GM19468 (cell line): Measurements from ENCODE around the gene HLA-DPA1.

Source experiments
- ATAC-seq: cut with Tn5 transposase; IDR thresholded peaks from one replicate; pipeline ENCODE4 v1.9.1; 2021; ENCODE audit warnings: mild to moderate bottlenecking, moderate library complexity, moderate number of reproducible peaks; ENCODE audit not compliant: unreplicated experiment; ENCODE audit errors: extremely low read depth

The HLA-DPA1 gene

DNA sequence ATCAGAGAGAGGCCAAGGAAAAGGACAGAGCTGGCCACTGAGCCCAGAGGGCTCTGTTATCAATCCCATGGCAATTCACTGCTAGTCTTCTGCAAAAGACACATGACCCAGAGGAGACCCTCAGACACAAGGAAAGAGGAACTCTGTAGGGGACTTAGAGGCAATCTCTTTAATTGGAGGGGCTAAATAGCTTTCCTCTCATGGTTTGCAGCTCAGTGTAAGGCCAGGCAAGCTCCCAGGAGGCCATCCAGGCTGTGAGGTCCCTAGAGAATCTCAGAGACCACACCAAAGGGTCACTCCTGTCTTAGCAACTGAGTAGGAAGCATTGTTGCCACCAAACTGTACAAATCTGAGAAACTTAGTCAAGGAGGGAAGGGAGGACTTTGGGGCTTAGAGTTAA is 54.1 kb downstream of the HLA-DPA1 start:
- no peak for ATAC-seq

DNA sequence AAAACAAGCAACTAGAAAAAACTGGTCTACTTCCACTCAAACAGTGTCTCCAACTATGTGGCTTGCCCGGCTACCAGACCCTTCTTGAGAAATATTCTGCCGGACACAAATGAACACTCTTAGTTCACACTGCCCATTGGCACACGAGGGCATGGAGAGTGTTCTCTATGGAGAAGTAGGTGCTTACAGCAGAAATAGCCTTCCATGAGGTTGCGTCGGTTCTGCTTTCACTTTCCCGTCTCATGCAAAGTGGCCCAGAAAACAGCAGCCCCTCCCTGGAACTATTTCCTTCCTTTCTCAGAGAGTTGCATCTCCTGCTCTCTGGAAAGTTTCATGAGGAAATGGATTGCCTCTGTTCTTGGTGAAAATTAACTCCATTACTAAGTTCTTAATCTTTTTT is 54.5 kb downstream of the HLA-DPA1 start:
- ATAC-seq: no peak

DNA sequence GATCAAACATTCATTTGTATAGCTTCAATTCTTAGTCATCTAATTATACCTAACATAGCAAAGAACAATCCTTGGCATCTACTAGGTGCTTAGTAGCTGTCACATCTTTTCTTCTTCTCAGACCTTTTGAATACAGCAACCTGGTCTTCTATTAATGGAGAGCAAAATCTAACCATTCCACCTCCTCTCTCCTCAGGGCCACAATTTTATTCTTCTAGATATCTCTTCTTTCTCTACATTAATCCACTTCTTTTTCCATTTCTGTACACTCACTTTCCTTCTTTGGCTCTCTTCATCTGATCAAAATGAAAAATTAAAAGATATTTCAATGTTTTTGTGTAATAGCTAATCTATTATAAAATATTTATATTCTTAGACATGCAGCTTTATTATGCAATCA is 55.0 kb downstream of the HLA-DPA1 start:
- no peak for ATAC-seq

DNA sequence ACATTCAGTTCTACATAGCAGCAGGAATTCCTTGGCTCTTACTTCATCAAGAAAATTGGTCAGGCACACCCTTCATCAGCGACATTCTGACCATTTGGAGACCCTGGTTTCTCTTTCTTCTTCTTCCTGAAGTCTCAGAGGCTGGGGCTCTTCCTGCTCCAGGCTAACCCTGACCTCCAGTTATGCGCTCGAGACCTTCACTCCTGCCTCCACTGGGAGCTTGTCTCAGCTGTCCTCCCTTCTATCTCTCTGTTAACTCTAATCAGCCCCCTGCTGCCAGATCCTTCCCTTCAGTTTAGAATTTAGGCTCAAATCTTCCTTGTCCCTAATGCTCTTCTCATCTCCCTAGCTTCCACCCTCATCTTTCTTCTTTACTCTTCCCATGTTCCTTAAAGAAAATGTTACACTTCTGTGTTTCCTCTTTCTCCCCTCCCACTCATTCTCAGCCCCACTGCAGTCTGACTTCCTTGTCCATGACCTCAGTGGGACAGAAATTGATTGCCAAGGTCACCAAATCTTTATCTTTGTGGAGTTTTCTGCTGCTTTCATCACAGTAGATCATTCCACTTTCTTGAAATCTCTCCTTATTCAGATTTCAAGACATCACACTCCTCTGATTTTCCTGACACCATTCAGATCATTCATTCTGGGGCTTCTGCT is 55.6 kb downstream of the HLA-DPA1 start:
- no peak for ATAC-seq

DNA sequence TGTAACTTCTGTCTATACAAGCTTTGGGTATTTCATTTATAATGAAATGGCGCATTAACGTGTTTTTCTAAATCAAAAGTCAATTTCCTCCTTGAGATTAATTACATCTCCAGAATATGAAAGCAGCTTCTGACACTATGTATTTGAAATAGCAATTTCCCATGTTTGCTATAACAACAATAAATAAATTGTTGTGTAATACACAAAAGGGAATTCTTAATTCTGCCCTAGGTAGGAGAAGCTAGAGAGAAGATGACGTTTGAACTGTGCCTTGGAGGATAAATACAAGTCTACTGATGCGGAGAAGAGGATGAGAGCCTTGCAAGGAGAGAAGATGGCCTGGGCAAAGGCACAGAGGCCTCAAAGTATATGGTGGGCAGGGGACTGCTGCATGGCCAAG is 56.4 kb downstream of the HLA-DPA1 start:
- ATAC-seq: no peak

DNA sequence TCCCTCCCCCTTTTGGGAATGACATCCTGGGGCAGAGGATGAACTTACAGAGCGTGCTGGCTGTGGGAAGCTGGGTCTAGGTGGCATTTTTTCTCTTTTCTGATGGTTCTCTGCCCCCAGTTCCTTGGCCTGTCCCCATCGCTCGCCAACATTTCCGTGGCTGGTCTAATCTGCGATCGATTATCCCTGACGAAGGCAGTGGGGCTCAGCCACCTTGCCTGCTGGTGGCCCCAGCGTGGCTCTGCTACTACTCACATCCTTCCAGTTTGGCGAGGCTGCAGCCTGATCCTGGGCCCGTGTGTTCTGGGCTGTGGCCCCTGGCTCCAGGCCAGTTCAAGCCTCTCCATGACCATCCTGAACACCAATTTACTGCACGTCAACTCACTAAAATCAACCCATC is 57.7 kb downstream of the HLA-DPA1 start:
- no peak for ATAC-seq

DNA sequence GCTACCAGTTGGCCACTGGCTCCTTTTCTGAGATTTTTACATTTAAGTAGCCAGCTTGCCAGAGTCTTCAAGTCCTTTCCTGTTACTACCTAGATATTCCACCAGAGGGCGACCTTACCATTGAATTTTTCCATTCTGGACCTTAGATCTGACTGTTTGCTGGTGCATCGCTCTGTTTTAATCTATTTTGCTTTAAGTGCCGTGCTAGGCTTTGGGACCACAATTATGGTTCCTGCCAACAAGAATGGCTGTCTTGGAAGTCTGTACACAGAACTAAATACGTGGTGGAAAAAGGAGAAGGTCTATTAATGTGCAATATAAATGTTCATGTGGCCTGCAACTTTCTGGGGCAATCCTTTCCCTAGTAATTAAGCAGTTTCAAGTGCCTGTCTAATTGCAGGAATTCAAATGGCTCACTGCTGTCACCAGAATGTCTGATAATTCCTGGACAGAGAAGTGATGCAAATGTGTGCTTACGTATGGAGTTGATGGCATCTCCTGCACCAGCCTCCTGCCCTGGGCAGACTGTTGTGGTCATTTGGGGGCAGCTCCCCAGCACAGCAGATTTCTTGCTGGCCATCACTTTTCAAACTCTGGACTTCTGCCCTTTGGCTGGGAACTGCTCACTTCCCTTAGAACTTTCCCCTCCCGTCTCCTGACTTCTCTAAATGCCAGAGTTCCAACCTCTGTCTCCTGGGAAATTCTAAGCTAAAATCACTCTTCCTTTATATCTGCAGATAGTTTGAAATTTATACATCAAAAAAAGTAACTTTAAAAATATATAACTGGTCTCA is 58.4 kb downstream of the HLA-DPA1 start:
- ATAC-seq: no peak
